SK-N-SH (cell line): Measurements from ENCODE around the gene HSDL1. TPM values are rescaled to one million over a fixed set of nuclear protein-coding genes. Genes with fewer than 3 reads are reported as not detected.

Experiments
- CHD2 ChIP-seq: fragments of 150-350 bp; IDR thresholded peaks from 2 replicates; pipeline ENCODE4 v1.6.1; 2018; ENCODE audit warnings: low read length; ENCODE audit not compliant: partially characterized antibody
- ELF1 ChIP-seq: IDR thresholded peaks from 2 replicates; pipeline ENCODE4 v1.4.0; 2012
- EZH2phosphoT487 ChIP-seq: fragments of 200-600 bp; sonication (generic); IDR thresholded peaks from 2 replicates; pipeline ENCODE4 v1.6.1; 2017; ENCODE audit warnings: low read depth, mixed run types, mild to moderate bottlenecking, antibody characterized with exemption, moderate library complexity, borderline replicate concordance
- FOSL2 ChIP-seq: IDR thresholded peaks from 2 replicates; pipeline ENCODE4 v1.4.0; 2012; ENCODE audit warnings: low read depth, mild to moderate bottlenecking, moderate library complexity, borderline replicate concordance
- FOXJ3 ChIP-seq: sonication (generic); formaldehyde crosslinking; IDR thresholded peaks from 2 replicates; pipeline ENCODE4 v1.5.1; 2020; ENCODE audit warnings: mild to moderate bottlenecking, missing genetic modification reagents
- FOXM1 ChIP-seq: IDR thresholded peaks from 2 replicates; pipeline ENCODE4 v1.4.0; 2012; ENCODE audit warnings: low read depth, mild to moderate bottlenecking
- GABPA ChIP-seq: IDR thresholded peaks from 2 replicates; pipeline ENCODE4 v1.4.0; 2012; ENCODE audit warnings: low read depth, mild to moderate bottlenecking
- GATA2 ChIP-seq: sonication (generic); formaldehyde crosslinking; IDR thresholded peaks from 2 replicates; pipeline ENCODE4 v1.5.0; 2020; ENCODE audit warnings: mild to moderate bottlenecking, missing genetic modification reagents
- JUND ChIP-seq: IDR thresholded peaks from 2 replicates; pipeline ENCODE4 v1.4.0; 2012
- MEF2A ChIP-seq: IDR thresholded peaks from 2 replicates; pipeline ENCODE4 v1.4.0; 2012; ENCODE audit warnings: low read depth, borderline replicate concordance
- MXI1 ChIP-seq: IDR thresholded peaks from 2 replicates; pipeline ENCODE4 v1.6.1; 2012; ENCODE audit warnings: mild to moderate bottlenecking, low read depth, low read length, improper control_type of control experiment
- NFIC ChIP-seq: IDR thresholded peaks from 2 replicates; pipeline ENCODE4 v1.4.0; 2012; ENCODE audit warnings: borderline replicate concordance
- NRF1 ChIP-seq: IDR thresholded peaks from 2 replicates; pipeline ENCODE4 v1.6.1; 2012; ENCODE audit warnings: low read depth, mild to moderate bottlenecking, low read length
- POLR2AphosphoS5 ChIP-seq: IDR thresholded peaks from 2 replicates; pipeline ENCODE4 v1.6.1; 2012; ENCODE audit warnings: low read depth, low read length
- RCOR1 ChIP-seq: fragments of 150-350 bp; IDR thresholded peaks from 2 replicates; pipeline ENCODE4 v1.6.1; 2017; ENCODE audit warnings: antibody characterized with exemption, low read length
- RFX5 ChIP-seq: IDR thresholded peaks from 2 replicates; pipeline ENCODE4 v1.6.1; 2012; ENCODE audit warnings: mild to moderate bottlenecking, improper control_type of control experiment, low read length
- RXRA ChIP-seq: IDR thresholded peaks from 2 replicates; pipeline ENCODE4 v1.4.0; 2012; ENCODE audit warnings: low read depth, mild to moderate bottlenecking, borderline replicate concordance
- SMC3 ChIP-seq: IDR thresholded peaks from 2 replicates; pipeline ENCODE4 v1.6.1; 2012; ENCODE audit warnings: low read depth, low read length, improper control_type of control experiment
- TAF1 ChIP-seq: IDR thresholded peaks from 2 replicates; pipeline ENCODE4 v1.6.1; 2012; ENCODE audit warnings: low read depth, mild to moderate bottlenecking, low read length, moderate library complexity, borderline replicate concordance
- TEAD4 ChIP-seq: IDR thresholded peaks from 2 replicates; pipeline ENCODE4 v1.4.0; 2012; ENCODE audit warnings: mild to moderate bottlenecking, borderline replicate concordance; ENCODE audit not compliant: insufficient read depth
- YY1 ChIP-seq: IDR thresholded peaks from 2 replicates; pipeline ENCODE4 v1.4.0; 2012; ENCODE audit warnings: low read depth, mild to moderate bottlenecking
- polyA plus RNA-seq, 3 experiments: library from polyadenylated mRNA; depleted of rRNA; stranded (reverse); fragments of >200 nt; gene quantifications; 2 replicates each; pipeline ENCODE4 v1.2.3, GENCODE V29; 2012
- TF ChIP-seq, protein P1 (sequence below): IDR thresholded peaks from 2 replicates; pipeline ENCODE4 v1.6.1; 2012; ENCODE audit warnings: mild to moderate bottlenecking, low read depth, low read length, moderate library complexity
- TF ChIP-seq, protein P2 (sequence below): fragments of 200-600 bp; sonication (generic); IDR thresholded peaks from 2 replicates; pipeline ENCODE4 v1.6.1; 2017; ENCODE audit warnings: antibody characterized with exemption, mild to moderate bottlenecking, moderate library complexity
- TF ChIP-seq, protein P3 (sequence below): IDR thresholded peaks from 2 replicates; pipeline ENCODE4 v1.4.0; 2012; ENCODE audit warnings: low read depth, borderline replicate concordance
- TF ChIP-seq, protein P4 (sequence below): IDR thresholded peaks from 2 replicates; pipeline ENCODE4 v1.4.0; 2012; ENCODE audit warnings: low read depth, borderline replicate concordance

The HSDL1 gene
- polyA plus RNA-seq, 1 of the 3 experiments (the other 2 are of a cell fraction) = 14.5 TPM

DNA sequence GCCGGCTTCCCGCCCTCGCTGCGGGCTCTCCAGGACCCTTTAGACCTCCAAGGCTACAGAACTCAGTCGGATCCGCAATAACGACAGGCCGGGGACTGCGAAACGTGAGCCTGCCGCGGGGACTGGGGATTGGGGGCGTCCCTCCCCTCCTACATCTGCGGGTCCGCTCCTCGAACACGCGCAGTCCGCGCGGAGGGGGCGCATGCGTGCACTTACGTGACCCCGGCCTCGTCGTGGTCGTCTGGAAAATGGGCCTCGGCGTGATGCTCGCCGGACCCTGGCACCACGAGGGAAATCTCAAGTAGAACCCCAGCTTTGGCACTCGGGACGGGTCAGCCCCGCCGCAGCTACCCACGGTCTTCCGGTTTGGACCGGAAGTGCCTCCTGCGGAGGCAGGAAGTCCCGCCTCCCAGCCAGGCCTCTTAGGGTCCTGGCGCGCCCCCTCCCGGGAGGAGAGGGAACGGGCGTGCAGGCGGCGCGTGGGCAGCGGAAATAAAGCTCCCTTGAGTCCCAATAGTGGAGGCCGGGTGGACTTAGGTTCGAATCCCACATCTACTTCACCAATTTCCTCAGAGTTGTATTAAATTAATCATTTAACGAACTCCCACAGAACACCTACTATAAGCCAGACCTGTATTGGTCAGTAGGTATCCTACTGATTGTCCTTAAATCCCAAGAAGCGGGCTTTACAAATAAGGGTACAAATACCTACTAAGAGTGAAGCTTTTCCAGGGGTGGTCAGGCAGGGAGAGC lies 41.9 kb upstream of the HSDL1 start, which contains the start of gene TAF1C (continued):
- TF ChIP-seq, protein P1, sequence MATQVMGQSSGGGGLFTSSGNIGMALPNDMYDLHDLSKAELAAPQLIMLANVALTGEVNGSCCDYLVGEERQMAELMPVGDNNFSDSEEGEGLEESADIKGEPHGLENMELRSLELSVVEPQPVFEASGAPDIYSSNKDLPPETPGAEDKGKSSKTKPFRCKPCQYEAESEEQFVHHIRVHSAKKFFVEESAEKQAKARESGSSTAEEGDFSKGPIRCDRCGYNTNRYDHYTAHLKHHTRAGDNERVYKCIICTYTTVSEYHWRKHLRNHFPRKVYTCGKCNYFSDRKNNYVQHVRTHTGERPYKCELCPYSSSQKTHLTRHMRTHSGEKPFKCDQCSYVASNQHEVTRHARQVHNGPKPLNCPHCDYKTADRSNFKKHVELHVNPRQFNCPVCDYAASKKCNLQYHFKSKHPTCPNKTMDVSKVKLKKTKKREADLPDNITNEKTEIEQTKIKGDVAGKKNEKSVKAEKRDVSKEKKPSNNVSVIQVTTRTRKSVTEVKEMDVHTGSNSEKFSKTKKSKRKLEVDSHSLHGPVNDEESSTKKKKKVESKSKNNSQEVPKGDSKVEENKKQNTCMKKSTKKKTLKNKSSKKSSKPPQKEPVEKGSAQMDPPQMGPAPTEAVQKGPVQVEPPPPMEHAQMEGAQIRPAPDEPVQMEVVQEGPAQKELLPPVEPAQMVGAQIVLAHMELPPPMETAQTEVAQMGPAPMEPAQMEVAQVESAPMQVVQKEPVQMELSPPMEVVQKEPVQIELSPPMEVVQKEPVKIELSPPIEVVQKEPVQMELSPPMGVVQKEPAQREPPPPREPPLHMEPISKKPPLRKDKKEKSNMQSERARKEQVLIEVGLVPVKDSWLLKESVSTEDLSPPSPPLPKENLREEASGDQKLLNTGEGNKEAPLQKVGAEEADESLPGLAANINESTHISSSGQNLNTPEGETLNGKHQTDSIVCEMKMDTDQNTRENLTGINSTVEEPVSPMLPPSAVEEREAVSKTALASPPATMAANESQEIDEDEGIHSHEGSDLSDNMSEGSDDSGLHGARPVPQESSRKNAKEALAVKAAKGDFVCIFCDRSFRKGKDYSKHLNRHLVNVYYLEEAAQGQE = no peak
- TF ChIP-seq MEF2A (no peak), MXI1 (peak; percentile 87), TAF1 (peak; percentile 58; the same call in 1 of the 2 replicates), FOXM1 (no peak), POLR2AphosphoS5 (peak; percentile 87), TEAD4 (no peak), RFX5 (no peak), RXRA (no peak), FOXJ3 (CRISPR knock-in tag) (0 out of 2 replicates have a peak, but pooled peaks have one; percentile 35), FOSL2 (no peak), EZH2phosphoT487 (no peak), SMC3 (peak; percentile 68), GABPA (peak; percentile 99), NRF1 (no peak), CHD2 (peak; percentile 79), JUND (no peak), YY1 (no peak), ELF1 (peak; percentile 88), NFIC (peak; percentile 59; the same call in 1 of the 2 replicates), GATA2 (CRISPR knock-in tag) (no peak), RCOR1 (peak; percentile 86)
- TF ChIP-seq, protein P2, sequence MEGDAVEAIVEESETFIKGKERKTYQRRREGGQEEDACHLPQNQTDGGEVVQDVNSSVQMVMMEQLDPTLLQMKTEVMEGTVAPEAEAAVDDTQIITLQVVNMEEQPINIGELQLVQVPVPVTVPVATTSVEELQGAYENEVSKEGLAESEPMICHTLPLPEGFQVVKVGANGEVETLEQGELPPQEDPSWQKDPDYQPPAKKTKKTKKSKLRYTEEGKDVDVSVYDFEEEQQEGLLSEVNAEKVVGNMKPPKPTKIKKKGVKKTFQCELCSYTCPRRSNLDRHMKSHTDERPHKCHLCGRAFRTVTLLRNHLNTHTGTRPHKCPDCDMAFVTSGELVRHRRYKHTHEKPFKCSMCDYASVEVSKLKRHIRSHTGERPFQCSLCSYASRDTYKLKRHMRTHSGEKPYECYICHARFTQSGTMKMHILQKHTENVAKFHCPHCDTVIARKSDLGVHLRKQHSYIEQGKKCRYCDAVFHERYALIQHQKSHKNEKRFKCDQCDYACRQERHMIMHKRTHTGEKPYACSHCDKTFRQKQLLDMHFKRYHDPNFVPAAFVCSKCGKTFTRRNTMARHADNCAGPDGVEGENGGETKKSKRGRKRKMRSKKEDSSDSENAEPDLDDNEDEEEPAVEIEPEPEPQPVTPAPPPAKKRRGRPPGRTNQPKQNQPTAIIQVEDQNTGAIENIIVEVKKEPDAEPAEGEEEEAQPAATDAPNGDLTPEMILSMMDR = peak; percentile 91
- TF ChIP-seq, protein P3, sequence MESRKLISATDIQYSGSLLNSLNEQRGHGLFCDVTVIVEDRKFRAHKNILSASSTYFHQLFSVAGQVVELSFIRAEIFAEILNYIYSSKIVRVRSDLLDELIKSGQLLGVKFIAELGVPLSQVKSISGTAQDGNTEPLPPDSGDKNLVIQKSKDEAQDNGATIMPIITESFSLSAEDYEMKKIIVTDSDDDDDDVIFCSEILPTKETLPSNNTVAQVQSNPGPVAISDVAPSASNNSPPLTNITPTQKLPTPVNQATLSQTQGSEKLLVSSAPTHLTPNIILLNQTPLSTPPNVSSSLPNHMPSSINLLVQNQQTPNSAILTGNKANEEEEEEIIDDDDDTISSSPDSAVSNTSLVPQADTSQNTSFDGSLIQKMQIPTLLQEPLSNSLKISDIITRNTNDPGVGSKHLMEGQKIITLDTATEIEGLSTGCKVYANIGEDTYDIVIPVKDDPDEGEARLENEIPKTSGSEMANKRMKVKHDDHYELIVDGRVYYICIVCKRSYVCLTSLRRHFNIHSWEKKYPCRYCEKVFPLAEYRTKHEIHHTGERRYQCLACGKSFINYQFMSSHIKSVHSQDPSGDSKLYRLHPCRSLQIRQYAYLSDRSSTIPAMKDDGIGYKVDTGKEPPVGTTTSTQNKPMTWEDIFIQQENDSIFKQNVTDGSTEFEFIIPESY = no peak
- TF ChIP-seq, protein P4, sequence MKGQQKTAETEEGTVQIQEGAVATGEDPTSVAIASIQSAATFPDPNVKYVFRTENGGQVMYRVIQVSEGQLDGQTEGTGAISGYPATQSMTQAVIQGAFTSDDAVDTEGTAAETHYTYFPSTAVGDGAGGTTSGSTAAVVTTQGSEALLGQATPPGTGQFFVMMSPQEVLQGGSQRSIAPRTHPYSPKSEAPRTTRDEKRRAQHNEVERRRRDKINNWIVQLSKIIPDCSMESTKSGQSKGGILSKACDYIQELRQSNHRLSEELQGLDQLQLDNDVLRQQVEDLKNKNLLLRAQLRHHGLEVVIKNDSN = no peak
